GM12891 (cell line): Measurements from ENCODE around the gene PREX1.

Experiments used
- PAX5 ChIP-seq: IDR thresholded peaks from 2 replicates; pipeline ENCODE4 v1.6.1; 2011; ENCODE audit warnings: low read length, moderate library complexity, mild to moderate bottlenecking; ENCODE audit not compliant: insufficient read depth, severe bottlenecking
- POLR2A ChIP-seq: IDR thresholded peaks from 2 replicates; pipeline ENCODE4 v1.6.1; 2011; ENCODE audit warnings: low read depth, low read length, control low read depth

DNA sequence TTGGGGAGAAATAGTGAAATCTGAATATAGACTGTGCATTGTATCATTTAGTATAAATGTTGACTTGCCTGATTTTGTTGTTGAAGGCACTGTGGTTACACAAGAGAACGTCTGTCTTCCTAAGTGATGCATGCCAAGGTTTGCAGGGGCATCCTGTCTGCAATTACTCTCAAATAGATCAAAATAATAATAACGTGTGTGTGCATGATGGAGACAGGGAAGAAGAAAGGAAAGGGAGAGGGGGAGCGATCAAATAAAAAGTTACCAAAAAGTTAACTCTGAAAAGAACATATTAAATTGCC is 14.4 kb downstream of the PREX1 start:
- TF ChIP-seq POLR2A (no peak), PAX5 (no peak)
